H7 (cell line): ENCODE data around the gene DIDO1. TPM values are rescaled to one million over a fixed set of nuclear protein-coding genes. Genes with fewer than 3 reads are reported as not detected.

Experiments used
- DNase-seq: peaks from one replicate; pipeline ENCODE4 v3.0.0; 2012
- H3K27me3 ChIP-seq: 2 replicates; pipeline ENCODE4 v1.6.0; 2011; ENCODE audit warnings: mild to moderate bottlenecking, low read length; ENCODE audit not compliant: control insufficient read depth, insufficient read depth
- H3K36me3 ChIP-seq: replicated peaks from 2 replicates; pipeline ENCODE4 v1.5.1; 2011; ENCODE audit warnings: low read length; ENCODE audit not compliant: control insufficient read depth, insufficient read depth
- H3K4me3 ChIP-seq: 2 replicates; pipeline ENCODE4 v1.5.1; 2011; ENCODE audit warnings: low read depth, mild to moderate bottlenecking, control low read depth, low read length, moderate library complexity; ENCODE audit not compliant: insufficient read depth
- total RNA-seq: library from RNA; depleted of rRNA; stranded (reverse); fragments of >200 nt; shearing (Covaris generic); gene quantifications from 2 replicates; pipeline ENCODE4 v1.2.3, GENCODE V29; 2014

The DIDO1 gene
- total RNA-seq, 1 experiment from 2014 or later, result 53.2 TPM

- no peak overlapping the region for H3K4me3 ChIP-seq
- no peaks in the 10 kb centered on the region for H3K27me3 ChIP-seq
- H3K36me3 ChIP-seq, result peaks cover 79% of the 10 kb centered on the region
- no peak for DNase-seq
Observed at GRCh38 chr20:62906647-62907375, 19.5 kb downstream of the DIDO1 start.

- no peak for DNase-seq
- peaks cover 78% of the 10 kb centered on the region for H3K36me3 ChIP-seq
- H3K4me3 ChIP-seq, result no peak overlapping the region
- H3K27me3 ChIP-seq, result no peaks in the 10 kb centered on the region
Observed at GRCh38 chr20:62906209-62906608, 20.1 kb downstream of the DIDO1 start.

GRCh38 chr20:62905536-62906117 is 20.7 kb downstream of the DIDO1 start:
- Histone ChIP-seq H3K4me3 (no peak overlapping the region), H3K27me3 (no peaks in the 10 kb centered on the region), H3K36me3 (peaks cover 75% of the 10 kb centered on the region)
- DNase-seq, result no peak

GRCh38 chr20:62902926-62903615 is 23.2 kb downstream of the DIDO1 start:
- peaks cover 51% of the 10 kb centered on the region for H3K36me3 ChIP-seq

GRCh38 chr20:62901891-62902290 is 24.4 kb downstream of the DIDO1 start:
- DNase-seq, result no peak
- H3K27me3 ChIP-seq, result no peaks in the 10 kb centered on the region
- no peak overlapping the region for H3K4me3 ChIP-seq
- H3K36me3 ChIP-seq, result peaks cover 40% of the 10 kb centered on the region

More at GRCh38 chr20:62902926-62903615, 23.2 kb downstream of the DIDO1 start:
- Histone ChIP-seq H3K27me3 (no peaks in the 10 kb centered on the region), H3K4me3 (no peak overlapping the region)
- DNase-seq, result no peak

- peak; percentile 74 for DNase-seq
- Histone ChIP-seq H3K36me3 (peaks cover 31% of the 10 kb centered on the region), H3K4me3 (no peak overlapping the region), H3K27me3 (no peaks in the 10 kb centered on the region)
Observed at GRCh38 chr20:62900692-62901584, 25.4 kb downstream of the DIDO1 start.

- no peak overlapping the region for H3K4me3 ChIP-seq
- no peaks in the 10 kb centered on the region for H3K27me3 ChIP-seq
- H3K36me3 ChIP-seq, result peaks cover 25% of the 10 kb centered on the region
- peak; percentile 97 for DNase-seq
Observed at GRCh38 chr20:62900052-62900691, 26.1 kb downstream of the DIDO1 start.

GRCh38 chr20:62899633-62900051 is 26.7 kb downstream of the DIDO1 start:
- H3K27me3 ChIP-seq, result no peaks in the 10 kb centered on the region
- H3K36me3 ChIP-seq, result peaks cover 22% of the 10 kb centered on the region
- no peak overlapping the region for H3K4me3 ChIP-seq
- peak; percentile 84 for DNase-seq

- no peak overlapping the region for H3K4me3 ChIP-seq
- DNase-seq, result peak; percentile 78
Observed at GRCh38 chr20:62898970-62899632, 27.2 kb downstream of the DIDO1 start.

GRCh38 chr20:62898093-62898964 is 28.0 kb downstream of the DIDO1 start:
- H3K4me3 ChIP-seq, result no peak overlapping the region
- H3K36me3 ChIP-seq, result peaks cover 23% of the 10 kb centered on the region
- no peaks in the 10 kb centered on the region for H3K27me3 ChIP-seq
- DNase-seq, result no peak

More at GRCh38 chr20:62898970-62899632, 27.2 kb downstream of the DIDO1 start:
- peaks cover 24% of the 10 kb centered on the region for H3K36me3 ChIP-seq
- no peaks in the 10 kb centered on the region for H3K27me3 ChIP-seq

GRCh38 chr20:62897666-62898065 is 28.6 kb downstream of the DIDO1 start:
- no peak overlapping the region for H3K4me3 ChIP-seq
- peak; percentile 58 for DNase-seq
- H3K27me3 ChIP-seq, result no peaks in the 10 kb centered on the region
- H3K36me3 ChIP-seq, result peaks cover 22% of the 10 kb centered on the region

- H3K27me3 ChIP-seq, result no peaks in the 10 kb centered on the region
- no peak overlapping the region for H3K4me3 ChIP-seq
- peaks cover 27% of the 10 kb centered on the region for H3K36me3 ChIP-seq
- DNase-seq, result peak; percentile 26
Observed at GRCh38 chr20:62896526-62896925, 29.8 kb downstream of the DIDO1 start.

GRCh38 chr20:62895539-62895938 is 30.8 kb downstream of the DIDO1 start:
- DNase-seq, result peak; percentile 37
- no peaks in the 10 kb centered on the region for H3K27me3 ChIP-seq
- H3K4me3 ChIP-seq, result no peak overlapping the region
- peaks cover 35% of the 10 kb centered on the region for H3K36me3 ChIP-seq
